GM21360 (cell line): ENCODE measurements around the gene UBA52.

ENCODE experiments used
- ATAC-seq: cut with Tn5 transposase; IDR thresholded peaks from one replicate; pipeline ENCODE4 v1.9.1; 2021; ENCODE audit warnings: mild to moderate bottlenecking, moderate library complexity; ENCODE audit not compliant: unreplicated experiment

UBA52 gene

GRCh38 chr19:18551631-18552030, 20.0 kb upstream of the UBA52 start:
- no peak for ATAC-seq

DNA sequence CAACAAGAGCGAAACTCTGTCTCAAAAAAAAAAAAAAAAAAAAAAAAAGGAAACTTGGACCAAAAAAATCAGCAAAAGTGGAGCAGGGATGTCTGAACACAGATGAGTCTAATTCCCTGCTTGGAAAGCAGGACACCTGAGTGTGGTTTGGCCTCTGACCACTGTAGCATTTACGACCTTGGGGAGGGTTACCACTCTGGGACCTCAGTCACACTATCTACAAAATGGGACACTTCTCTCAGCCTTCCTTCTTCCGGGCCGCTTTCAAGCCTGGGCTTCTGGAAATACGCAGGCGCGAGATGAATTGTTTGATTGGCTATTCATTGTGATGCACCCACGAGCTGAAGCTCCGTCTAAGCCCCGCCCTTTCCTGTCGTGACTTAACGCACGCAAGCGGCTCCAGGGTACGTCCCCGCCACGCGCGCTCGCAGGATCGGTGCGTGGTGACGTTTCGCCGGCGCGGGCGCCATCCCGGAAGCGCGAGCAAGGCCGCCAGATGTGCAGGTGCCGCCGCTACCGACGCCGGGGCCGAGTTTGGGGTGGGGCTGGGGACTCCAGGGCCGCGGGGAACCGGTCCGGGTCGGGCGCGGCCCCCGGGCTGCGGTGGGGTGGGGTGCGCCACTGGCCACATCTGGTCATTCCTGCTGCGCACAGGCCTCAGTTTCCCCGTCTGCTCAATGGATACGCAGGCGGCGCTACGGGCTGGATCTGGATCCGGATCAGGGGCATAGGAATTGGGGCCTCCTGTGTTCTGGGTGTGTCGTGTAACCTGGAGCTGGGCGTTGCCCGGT, 14.1 kb upstream of the UBA52 start, which contains the start of gene KXD1:
KXD1 (plus strand) TSS at position 460 of the 791 bp plus-strand sequence. CDS start 4,187 bp downstream, outside the sequence.
- peak; percentile 93 for ATAC-seq

GRCh38 chr19:18558202-18558555, 13.5 kb upstream of the UBA52 start:
- no peak for ATAC-seq

GRCh38 chr19:18558604-18559003, 13.1 kb upstream of the UBA52 start:
- ATAC-seq: no peak

DNA sequence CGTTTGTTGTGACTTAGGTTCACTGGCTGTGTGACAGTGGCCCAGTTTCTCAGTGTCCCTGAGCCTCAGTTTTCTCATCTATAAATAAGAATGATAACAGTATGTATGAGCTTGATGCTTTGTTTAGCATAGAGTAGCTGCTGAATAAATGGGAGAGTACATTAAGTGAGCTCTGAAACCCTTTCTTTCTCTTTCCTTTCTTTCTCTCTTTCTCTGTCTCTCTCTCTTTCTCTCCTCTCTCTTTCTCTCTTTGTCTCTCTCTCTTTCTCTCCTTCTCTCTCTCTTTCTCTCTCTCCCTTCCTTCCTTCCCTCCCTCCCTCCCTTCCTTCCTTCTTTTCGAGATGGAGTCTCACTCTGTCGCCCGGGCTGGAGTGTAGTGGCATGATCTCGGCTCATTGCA, 12.0 kb upstream of the UBA52 start:
- ATAC-seq: no peak

DNA sequence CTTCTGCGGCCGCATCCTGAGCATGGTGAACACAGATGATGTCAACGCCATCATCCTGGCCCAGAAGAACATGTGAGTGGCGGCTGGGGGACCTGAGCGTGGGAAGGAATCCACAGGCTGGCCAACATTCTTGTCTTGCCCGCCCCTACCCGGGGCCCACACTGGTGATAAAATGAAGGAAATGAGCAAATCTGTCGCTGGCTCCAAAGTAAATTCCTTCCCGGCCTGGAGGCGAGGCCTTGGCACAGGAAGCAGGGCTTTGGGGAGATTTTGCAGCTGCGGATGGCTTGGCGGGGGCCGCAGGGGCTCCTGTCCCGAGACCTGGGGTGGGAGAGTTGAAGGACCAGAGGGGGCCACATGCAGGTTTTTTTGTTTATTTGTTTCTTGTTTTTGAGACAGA, 9.6 kb upstream of the UBA52 start:
- ATAC-seq: no peak

GRCh38 chr19:18566953-18567352, 4.7 kb upstream of the UBA52 start:
- ATAC-seq: no peak

- no peak for ATAC-seq
Observed at GRCh38 chr19:18568367-18568766, 3.3 kb upstream of the UBA52 start.

DNA sequence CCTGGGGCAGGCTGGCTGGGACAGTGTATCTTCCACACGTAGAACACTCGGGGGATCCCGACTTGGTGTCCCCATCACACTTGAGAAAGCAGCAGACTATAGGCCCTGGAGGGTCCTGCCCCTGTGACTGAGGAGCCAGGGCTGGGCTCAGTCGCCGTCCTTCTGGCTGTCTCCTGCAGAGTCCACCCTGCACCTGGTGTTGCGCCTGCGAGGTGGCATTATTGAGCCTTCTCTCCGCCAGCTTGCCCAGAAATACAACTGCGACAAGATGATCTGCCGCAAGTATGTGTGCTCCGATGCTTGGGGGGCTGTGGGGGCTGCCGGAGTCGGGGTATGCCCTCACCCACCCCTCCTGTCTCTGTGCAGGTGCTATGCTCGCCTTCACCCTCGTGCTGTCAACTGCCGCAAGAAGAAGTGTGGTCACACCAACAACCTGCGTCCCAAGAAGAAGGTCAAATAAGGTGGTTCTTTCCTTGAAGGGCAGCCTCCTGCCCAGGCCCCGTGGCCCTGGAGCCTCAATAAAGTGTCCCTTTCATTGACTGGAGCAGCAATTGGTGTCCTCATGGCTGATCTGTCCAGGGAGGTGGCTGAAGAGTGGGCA, 3.1 kb downstream of the UBA52 start:
- ATAC-seq: no peak

DNA sequence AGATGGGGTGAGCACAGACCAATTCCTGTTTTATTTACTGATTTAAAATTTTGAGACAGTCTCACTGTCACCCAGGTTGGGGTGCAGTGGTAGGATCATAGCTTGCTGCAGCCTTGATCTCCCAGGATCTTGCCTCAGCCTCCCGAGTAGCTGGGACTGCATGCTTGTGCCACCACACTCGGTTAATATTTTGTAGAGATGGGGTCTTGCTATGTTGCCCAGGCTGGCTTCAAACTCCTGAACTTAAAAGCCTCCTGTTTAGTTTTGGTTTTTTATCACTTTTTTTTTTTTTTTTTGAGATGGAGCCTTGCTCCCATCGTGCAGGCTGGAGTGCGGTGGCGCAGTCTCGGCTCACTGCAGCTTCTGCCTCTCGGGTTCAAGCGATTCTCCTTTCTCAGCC, 4.7 kb downstream of the UBA52 start:
- no peak for ATAC-seq

- no peak for ATAC-seq
Observed at GRCh38 chr19:18577365-18577914, 5.8 kb downstream of the UBA52 start.

GRCh38 chr19:18580311-18580710, 8.7 kb downstream of the UBA52 start:
- no peak for ATAC-seq

GRCh38 chr19:18586306-18586705, 14.6 kb downstream of the UBA52 start:
- no peak for ATAC-seq

DNA sequence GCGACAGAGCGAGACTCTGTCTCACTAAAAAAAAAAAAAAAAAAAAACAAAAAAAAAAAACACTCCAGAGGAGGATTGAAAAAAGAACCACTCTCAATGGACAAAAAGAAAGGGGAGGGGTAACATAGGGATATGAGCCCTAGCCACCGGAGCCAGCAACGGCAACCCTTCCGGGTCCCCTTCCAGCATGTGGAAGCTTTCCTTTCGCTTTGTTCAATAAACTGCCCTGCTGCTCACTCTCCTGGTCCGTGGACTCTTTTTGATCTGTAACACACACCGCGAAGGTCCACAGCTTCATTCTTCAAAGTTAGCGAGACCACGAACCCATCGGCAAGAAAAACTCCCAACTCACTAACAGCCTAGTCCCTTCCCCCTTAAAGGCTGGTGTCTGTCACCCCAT, 15.9 kb downstream of the UBA52 start:
- no peak for ATAC-seq

- no peak for ATAC-seq
Observed at GRCh38 chr19:18587962-18588610, 16.4 kb downstream of the UBA52 start.

DNA sequence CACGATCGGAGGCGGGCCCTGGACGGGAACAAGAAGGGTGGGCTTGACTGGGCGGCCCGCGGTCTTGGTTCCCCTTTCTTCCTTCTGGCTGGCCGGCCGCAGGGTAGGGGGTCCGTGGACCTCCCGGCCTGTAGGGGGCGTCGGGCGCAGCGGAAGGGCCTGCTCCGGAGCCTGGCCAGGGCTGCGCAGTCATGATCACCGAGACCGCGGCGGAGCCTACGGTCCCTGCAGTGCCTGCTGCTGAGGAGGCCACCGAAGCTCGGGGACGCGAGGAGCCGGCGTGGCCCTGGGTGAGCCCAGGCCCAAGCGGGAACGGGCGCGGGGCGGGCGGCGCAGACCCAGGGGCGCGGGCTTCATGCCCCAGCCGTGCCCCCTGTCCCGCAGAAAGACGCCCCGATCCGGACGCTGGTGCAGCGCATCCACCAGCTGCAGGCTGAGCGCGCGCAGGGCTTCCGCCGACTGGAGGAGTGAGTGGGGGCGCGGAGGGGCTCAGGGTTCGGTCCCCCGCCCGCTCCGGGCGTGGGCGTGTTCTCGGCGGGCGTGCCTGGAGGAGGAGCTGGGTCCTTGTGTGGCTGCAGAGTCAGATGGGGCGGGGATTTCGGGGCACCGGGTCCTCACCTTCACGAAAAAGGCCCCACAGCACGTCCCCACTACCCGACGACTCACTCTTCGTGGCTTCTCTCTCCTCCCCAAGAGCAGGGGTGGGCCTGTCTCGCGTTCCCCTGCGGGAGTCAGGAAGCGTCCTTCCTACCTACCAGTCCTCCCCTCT, 17.1 kb downstream of the UBA52 start, which contains the start of gene REX1BD:
REX1BD (plus strand) TSS at position 188 of the 769 bp plus-strand sequence; CDS start at position 192, 4 bp downstream.
- peak; percentile 56 for ATAC-seq

DNA sequence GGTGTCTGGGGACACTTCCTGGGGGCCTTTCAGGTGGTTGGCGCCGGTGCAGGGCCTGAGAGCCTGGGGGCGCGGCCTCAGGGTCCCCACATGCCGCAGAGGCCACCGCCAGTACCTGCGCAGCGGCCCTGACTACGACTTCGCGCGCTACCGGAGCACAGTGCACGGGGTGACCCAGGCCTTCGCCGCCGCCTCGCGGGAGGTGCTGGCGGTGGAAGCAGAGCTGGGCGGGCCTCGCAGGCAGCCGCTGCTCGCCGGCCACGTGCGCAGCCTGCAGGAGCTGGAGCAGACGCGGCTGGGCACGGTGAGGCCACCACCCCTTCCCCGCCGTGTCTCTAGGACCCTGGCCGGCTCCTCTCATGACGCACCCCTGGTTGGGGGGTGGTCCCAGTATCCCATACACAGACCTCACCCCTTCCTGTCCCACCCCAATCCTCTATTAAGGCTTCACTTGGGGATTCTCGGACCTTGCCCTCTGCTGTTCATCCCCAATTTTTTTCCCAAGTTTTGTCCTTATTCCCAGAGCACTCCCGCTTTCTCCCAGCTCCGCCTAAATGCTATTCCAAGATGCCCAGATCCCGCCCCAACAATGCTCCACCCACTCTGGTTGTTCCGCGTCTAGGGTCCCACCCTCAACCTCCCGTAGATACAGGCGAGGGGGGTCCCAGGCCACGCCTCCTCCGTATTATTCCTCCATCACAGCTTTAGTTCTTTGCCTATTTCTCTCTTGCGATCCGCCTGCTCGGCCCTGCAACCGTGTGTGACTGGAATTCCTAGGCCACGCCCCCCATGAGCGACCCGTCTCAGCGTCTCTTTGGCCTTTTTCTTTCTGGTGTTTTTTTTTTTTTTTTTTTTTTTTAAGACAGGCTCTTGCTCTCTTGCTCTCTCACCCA, 18.0 kb downstream of the UBA52 start:
- peak; percentile 30 for ATAC-seq

- no peak for ATAC-seq
Observed at GRCh38 chr19:18590273-18591272, 18.9 kb downstream of the UBA52 start.
